ENCODE measurements around the gene ACP4. TPM values are rescaled to one million over a fixed set of nuclear protein-coding genes. Genes with fewer than 3 reads are reported as not detected.
"Not testable (repeated sequence)": the region's sequence is repeated elsewhere in the genome, so short reads cannot be mapped to it uniquely, and the experiment has no call there.

Gene ACP4
- total RNA-seq, 1 donor from 2014 or later: not detected

DNA sequence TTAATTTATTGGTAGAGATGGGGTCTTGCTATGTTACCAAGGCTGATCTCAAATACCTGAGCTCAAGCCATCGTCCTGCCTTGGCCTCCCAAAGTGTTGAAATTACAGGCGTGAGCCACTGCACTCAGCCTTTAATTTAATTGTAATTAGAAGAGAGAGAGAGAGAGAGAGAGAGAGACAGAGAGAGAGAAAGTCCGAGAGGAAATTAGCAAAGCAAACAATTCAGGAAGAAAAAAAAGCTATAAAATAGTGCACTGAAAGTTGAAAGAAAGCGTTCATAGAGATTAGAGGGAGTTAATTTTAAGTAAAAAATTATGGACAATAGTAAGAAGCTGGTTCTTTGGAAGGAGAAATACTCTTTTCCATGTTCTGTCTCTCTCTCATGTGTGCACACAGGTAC lies 13.0 kb upstream of the ACP4 start:
- ATAC-seq: no peak

DNA sequence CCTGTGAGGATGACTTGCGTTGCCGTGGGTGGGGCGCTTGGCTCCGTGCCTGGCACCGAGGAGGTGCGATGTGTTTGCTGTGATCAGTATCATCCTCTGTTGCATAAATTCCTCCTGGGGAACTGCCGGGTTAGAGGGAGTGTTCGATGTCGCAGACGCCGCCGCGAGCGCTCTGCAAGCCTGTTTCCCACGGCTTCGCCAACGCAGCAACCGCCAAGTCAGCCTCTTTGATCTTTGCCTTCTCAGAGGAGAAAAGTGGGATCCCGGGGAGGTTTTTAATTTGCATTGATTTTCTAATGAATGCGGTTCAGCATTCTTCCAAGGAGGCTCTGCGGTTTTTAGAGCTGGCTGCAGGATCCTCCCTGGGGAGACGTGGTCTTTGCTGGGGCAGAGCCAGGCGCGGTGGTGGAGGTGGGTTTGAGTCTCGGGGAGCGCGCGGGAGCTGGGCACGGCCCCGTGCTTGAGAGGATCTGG lies 12.3 kb upstream of the ACP4 start:
- no peak for ATAC-seq

DNA sequence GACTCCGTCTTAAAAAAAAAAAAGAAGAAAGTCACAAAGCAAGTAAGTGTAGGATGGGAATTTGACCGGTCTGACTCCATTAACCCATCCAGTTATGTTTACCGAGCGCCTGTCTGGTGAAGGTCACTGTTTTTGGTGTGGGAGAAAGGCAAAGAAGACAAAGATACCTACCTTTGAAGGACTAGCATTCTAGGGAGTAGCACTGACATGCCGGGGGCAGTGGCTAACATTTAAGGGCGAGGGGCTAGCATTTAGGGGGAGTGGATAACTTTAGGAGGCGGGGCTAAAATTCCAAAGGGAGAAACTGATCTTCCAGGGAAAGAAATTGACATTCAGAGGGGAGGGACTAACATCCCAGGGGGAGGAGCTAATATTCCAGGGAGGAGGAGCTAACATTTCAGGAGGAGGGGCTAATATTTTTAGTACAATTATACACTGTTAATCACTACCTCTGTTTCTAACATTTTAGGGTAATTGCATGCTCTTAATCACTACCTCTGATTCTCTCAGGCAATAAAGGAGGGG lies 11.2 kb upstream of the ACP4 start:
- ATAC-seq: no peak

DNA sequence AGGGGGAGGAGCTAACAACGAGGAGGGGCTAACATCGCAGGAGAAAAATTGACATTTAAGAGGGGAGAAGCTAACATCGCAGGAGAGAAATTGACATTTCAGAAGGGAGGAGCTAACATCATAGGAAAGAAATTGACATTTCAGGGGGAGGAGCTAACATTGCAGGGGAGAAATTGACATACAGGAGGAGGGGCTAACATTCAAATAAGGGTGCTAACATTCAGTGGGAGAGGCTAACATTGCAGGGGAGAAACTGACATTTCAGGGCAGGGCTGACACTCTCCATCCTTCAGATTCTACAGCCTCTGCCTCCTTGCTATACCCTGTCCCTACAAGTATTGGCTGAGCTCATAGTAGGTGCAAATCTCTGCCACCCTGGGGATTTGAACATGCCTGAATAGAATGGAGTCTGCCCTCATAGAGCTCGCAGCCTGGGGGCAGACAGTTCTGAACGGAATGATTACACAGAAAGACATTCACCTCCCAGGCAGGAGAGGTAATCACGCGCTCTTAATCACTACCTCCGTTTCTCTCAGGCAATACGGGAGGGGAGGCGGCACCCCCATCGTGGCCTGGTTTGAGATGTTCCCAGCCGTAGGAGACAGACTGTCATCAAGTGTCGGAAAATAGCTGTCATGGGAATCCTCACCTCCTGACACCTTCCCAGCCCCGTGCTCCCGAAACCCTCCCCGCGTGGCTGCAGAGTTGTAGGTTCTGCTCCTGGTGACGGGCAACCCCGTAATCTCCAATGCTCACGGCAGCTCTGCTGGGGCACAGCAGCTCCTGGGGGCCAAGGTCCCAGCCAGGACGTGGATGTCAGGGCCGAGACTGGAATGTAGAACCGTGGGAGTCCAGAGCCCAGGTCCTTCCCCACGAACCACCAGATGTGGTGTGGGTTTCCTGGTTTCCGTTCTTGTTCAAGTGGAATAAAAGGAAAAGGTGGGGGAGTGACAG lies 10.4 kb upstream of the ACP4 start:
- no peak for ATAC-seq

DNA sequence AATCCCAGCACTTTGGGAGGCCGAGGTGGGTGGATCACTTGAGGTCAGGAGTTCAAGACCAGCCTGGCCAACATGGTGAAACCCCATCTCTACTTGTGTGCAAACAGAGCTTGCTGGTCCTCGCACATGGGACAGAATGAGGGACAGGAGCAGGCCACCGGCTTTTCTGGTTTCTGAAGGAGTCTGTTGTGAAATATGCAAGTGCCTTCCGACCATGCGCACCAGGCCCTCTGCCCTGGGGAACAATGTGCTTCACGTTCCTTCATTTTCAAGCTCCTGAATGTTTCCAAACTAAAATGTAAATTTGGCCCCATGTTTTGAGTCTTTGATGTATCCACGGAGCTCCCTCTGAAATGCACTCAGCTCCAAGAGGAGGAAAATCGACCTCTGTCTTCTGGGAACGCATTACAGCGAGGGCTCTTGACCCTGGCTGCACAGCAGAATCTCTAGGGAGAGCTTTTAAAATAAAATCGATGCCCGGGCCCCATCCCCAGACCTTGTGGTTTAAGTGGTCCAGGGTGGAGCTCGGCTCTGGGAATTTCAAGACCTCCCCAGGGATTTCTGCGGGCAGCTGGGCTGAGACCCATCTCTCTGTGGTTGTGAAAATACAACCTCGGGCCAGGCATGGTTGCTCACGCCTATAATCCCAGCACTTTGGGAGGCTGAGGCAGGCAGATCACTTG lies 9.3 kb upstream of the ACP4 start:
- no peak for ATAC-seq

DNA sequence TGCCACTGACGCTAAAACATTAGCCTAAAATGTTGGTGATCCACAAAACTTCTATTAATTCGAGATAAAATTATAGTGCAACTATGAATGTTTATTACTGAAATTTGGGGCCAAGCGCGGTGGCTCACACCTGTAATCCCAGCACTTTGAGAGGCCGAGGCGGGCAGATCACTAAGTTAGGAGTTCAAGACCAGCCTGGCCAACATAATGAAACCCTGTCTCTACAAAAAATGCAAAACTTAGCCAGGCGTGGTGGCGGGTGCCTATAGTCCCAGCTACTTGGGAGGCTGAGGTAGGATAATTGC lies 6.4 kb upstream of the ACP4 start:
- ATAC-seq: not testable (repeated sequence)

DNA sequence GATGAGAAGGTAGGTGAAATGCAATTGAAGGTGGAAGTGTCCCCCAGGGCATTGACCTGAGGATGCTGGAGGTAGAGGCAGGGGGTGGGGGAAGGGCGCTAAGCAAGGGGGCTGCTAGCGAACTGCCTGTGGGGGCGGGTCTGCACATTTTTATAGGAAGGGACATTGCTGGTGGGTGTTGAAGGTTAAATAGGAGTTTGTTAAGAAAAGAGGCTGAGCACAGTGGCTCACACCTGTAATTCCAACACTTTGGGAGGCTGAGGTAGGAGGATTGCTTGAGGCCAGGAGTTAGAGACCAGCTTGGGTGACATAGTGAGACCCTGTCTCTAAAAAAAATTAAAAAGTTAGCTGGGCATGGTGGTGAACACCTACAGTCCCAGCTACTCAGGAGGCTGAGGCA lies 5.5 kb upstream of the ACP4 start:
- no peak for ATAC-seq

DNA sequence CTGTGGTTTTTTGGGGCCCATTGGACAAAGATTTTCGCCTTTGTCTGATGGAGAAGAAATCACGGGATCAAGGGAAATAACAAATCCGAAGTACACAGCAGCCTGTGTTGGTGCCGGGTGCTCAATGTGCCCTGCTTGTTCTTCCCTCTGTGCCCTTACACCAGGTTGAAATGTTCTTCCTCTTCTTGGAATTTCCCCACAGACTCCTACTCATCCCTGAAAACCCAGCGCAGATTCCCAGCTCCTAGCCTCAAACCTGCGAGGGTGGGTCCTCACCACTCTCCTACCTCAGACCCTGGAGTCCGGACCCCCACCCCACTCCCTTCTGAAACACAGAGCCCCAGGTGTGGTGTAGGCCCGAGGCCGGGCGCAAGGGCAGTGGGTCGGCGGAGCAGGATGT lies 4.9 kb upstream of the ACP4 start:
- no peak for ATAC-seq

DNA sequence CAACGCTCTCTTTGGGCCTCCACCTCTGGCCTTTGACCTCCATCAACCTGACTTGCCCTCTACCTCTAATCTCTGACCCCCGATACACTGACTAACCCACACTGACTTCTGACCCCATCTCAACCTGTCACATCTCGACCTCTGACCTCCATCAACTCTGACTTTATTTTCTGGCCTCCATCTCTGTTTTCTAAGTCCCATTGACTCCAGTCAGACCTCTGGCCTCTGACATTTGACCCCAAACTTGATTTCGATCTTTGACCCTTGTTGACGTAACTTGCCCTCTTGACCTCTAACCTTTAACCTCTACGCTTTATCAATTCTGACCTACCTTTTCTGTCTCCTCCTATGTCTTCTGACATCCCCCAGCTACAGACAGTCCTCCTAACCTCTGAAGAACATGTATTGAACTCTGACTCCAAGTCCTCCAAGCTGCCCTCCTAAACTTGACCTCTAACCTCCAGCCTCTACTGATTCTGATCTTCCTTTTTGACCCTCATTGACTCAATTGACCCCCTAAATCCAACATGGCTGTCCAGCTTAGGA lies 780 bp downstream of the ACP4 start:
- no peak for ATAC-seq

DNA sequence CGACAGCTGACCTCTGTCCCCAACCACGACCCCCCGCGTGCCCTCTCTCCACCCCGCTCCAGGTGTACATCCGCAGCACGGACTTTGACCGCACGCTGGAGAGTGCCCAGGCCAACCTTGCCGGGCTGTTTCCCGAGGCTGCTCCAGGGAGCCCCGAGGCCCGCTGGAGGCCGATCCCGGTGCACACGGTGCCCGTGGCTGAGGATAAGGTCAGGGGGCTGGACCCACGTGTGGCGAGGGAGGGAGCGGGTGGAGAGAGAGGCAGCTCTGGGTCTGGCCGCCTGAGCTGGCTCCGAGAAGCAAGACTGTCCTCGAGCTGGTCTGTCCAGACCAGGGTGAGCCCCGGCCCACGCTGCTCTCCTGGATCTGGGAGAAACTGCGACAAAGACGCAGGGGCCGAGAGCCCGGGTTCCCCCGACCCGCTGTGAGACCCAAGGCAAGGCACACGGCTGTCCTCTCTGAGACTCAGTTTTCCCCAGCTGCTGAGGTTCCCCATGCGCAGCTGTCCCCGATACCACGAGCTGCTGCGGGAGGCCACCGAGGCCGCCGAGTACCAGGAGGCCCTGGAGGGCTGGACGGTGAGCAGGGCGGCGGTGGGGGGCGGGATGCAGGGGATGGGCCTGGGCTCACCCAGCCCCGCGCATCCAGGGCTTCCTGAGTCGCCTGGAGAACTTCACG lies 1.5 kb downstream of the ACP4 start:
- no peak for ATAC-seq

DNA sequence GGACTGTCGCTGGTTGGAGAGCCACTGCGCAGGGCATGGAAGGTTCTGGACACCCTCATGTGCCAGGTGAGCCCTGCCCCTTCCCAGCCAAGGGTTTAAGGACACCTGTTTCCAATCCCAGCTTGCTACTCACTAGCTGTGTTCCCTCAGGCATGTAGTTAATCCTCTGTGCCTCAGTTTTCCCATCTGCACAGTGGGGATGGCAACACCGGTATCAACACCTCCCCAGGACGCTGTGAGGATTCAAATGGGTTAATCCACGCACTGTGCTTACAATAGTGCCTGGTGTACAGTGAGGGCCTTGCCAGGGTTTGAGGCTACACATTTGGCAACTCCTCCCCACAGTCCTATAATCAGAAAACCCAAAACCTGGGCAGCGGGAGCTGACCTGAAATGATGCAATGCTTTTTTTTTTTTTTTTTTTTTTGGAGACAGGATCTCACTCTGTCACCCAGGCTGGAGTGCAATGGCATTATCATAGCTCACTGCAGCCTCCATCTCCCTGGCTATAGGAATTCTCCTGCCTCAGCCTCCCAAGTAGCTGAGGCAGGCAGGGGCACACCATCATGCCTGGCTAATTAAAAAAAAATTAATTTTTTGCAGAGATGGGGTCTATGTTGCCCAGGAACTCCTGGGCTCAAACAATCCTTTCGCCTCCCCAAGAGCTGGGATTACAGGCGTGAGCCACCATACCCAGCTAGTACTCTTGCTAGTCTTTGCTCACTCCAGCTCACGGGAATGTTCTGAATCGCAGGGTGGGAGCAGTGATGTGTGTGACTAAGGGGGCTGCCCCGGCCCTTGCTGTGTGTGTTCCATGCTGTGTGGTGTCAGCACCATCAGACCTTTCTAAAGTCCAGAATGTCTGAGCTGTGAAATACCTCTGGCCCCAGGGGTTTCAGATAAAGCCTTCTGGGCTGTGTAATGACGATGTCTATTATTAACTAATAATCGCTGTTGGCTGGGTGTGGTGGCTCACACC lies 2.3 kb downstream of the ACP4 start:
- ATAC-seq: no peak

DNA sequence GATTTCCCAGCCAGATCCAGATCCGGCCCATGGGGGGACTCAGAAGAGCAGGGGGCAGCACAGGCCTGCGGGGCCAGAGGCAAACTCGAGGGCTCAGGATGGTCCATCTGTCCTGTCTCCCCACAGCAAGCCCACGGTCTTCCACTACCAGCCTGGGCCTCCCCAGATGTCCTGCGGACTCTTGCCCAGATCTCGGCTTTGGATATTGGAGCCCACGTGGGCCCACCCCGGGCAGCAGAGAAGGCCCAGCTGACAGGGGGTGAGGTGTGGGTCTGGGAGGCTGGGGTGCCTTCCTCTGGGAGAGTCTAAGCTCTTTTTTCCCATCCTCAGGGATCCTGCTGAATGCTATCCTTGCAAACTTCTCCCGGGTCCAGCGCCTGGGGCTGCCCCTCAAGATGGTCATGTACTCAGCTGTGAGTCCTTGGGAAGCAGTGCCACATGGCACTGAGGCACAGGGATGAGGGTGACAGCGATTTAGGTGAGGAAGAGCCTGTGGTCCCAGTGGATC lies 3.4 kb downstream of the ACP4 start:
- no peak for ATAC-seq

DNA sequence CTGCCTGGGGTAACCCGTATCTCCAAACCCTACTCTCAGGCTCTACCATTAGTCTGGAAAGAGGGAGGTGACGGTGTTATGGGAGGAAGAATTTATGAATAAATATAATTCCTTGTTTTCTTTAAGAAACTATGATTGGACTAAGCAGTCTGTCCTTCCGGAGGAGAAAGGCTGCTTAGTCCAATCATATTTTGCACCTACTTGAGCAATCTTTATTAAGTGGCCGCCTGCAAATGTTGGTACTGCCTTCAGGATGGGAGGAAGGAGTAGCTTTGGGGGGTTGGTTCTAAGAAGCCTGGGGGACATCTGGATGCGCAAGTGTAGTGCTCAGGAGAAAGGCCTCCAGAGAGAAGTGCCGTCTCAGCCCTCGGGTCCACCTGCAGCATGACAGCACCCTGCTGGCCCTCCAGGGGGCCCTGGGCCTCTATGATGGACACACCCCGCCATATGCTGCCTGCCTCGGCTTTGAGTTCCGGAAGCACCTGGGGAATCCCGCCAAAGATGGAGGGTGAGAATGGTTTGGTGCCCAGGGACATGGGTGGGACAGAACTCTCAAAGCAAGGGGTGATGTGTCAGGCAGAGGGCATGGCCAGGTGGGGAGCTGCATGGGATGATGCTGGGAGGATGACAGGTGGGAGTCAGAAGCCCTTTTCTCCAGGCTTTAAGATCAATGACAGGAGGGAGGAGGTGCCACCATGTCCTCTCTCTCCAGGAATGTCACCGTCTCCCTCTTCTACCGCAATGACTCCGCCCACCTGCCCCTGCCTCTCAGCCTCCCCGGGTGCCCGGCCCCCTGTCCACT lies 4.1 kb downstream of the ACP4 start:
- peak; percentile 8 for ATAC-seq

DNA sequence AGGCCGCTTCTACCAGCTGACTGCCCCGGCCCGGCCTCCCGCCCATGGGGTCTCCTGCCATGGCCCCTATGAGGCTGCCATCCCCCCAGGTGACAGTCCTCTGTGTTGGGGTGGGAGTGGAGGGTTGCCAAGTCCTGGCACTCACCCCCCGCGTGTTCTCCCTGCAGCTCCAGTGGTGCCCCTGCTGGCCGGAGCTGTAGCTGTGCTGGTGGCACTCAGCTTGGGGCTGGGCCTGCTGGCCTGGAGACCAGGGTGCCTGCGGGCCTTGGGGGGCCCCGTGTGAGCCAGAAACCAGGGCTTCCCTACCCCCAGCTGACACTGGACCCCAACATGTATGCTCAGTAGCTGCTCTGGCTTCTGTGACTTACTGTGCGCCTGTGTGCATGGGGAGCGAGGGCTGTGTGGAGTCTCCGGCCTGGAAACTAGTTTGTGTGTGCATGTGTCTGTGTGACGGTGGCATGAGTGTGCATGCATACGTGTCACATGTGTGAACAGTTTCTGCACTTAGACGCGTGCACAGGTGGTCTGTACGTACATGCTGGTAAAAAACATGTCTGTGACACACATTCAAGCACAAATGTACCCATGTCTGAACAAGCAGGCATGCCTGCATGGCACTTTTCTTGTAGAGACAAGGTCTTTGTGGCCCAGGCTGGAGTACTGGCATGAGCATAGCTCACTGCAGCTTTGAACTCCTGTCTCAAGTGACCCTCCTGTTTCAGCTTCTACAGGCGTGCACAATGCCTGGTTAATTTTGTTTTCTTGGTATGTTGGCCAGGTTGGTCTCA lies 4.9 kb downstream of the ACP4 start:
- peak; percentile 11 for ATAC-seq

DNA sequence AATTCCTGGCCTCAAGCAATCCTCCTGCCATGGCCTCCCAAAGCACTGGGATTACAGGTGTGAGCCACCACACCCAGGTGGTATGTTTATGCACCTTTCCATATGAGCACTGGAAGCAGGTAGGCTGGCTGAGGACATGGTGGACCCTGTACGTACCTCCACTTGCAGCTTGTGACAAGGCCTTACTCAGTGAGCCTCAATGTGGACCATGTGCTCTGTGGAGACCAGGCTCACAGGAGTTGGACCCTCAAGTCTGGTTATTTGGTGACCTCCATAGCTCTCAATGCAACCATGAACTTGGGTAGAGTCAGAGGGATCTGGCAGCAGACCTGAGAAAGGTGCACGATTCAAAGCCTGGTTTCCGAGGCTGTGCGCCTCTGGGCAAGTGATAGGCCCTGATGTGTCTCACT lies 5.5 kb downstream of the ACP4 start:
- no peak for ATAC-seq

DNA sequence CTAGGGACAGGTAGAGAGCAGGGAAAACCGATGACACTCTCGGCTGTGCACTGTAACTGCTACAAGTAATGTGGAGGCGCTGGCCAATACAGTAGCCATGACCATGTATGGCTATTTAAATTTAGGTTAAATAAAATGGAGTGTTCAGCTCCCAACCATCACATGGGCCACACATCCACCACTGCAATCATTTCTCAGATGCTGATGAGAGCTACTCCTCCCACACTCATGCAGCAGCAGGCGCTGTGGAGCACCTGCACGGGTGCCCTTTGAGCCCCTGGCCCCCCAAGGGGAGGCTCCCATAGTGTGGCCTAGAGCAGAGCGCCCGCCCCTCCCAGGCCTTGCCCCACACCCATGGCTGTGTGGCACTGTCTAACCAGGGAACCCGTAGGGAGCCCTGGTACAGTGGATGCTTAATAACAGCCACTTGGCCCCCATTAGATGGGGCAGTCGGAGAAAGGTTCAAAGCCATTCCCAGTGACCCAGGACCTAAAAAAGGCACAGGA lies 6.0 kb downstream of the ACP4 start:
- ATAC-seq: no peak

DNA sequence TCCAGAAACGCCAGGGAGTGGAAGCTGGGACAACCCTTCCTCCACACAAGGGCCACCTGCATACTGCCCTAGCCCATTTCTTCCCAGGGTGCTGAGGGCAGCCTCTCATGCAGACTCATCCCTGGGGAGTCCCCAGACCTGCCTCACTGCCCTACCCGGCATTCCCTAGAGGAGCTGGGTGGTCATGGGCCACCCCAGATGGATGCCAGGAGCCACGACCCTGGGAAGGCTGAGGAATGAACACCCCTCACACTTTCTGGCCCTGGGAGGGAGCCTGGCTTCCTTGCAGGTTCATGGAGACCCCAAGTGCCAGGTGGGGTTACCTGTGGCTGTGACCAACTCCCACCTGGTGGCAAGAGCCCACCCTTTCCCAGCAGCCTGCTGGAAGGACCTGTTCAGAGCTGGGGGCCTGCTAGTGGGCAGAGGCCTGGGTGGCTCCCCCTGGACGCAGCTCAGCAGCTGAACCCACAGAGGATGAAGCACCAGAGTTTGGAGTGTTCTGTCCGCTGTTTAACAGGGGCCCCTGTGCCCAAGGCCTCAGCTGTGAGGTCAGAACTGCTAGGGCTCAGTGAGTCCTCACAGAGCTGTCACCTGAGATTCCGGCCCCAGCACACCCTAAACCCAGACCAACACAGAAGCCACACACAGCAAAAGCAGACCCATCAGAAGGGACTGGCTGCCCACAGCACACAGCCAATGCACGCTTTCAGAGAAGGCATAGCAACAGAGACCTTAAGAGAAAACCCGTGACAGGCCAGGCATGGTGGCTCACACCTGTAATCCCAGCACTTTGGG lies 6.6 kb downstream of the ACP4 start:
- no peak for ATAC-seq

DNA sequence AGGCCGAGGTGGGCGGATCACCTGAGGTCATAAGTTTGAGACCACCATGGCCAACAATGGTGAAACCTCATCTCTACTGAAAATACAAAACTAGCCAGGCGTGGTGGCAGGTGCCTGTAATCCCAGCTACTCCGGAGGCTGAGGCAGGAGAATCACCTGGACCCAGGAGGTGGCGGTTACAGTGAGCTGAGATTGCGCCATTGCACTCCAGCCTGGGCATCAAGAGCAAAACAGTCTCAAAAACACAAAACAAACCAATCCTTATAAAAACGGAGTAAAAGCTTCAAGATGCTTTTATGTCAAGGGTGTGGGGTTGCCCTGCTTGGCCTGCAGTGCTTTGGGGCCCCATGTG lies 7.2 kb downstream of the ACP4 start:
- ATAC-seq: no peak

Data from esophagus mucosa (tissue), 1 donor.